ENCODE data around the gene EOGT.

GRCh38 chr3:69044608-69045007 lies 31.1 kb upstream of the EOGT start:
- TF ChIP-seq CTCF (conservative IDR thresholded peaks at IDR 0.05; ENCODE audit: low read depth in 2 of 2) = no peak
- no peak for TF ChIP-seq JUNB (IDR thresholded peaks at IDR 0.05; ENCODE audit: unreplicated experiment)
- TF ChIP-seq ZNF114 (CRISPR knock-in tag; IDR thresholded peaks at IDR 0.05) = no peak
- no peak for TF ChIP-seq POLR2AphosphoS5 (IDR thresholded peaks at IDR 0.05; ENCODE audit: low read depth)
- no peak for TF ChIP-seq EZH2 (IDR thresholded peaks at IDR 0.05; ENCODE audit: low read depth, unreplicated experiment)
- no peak for TF ChIP-seq NANOG (IDR thresholded peaks at IDR 0.05; ENCODE audit: borderline replicate concordance)
- no peak for TF ChIP-seq EZH2phosphoT487 (IDR thresholded peaks at IDR 0.05; ENCODE audit: unreplicated experiment)
- TF ChIP-seq CREB1 (CRISPR knock-in tag; IDR thresholded peaks at IDR 0.05; ENCODE audit: low read depth) = no peak
- TF ChIP-seq STAT1 (IDR thresholded peaks at IDR 0.05; ENCODE audit: unreplicated experiment) = no peak

Data from GM23338 (cell line).